Breast epithelium (tissue), 3 donors: ENCODE results near the gene IL22RA1.

ENCODE experiments used
- POLR2AphosphoS5 ChIP-seq, 3 donors: sonication (generic); formaldehyde crosslinking; IDR thresholded peaks; one replicate each; pipeline ENCODE4 v1.6.1; 2017; ENCODE audit warnings: antibody characterized with exemption in 3 of 3
- TF ChIP-seq, protein P1 (sequence below), 3 donors: fragments of 450-650 bp; IDR thresholded peaks; one replicate each; pipeline ENCODE4 v1.5.1; 2016 to 2017; ENCODE audit warnings: antibody characterized with exemption in 3 of 3, mild to moderate bottlenecking in 3 of 3, moderate library complexity in 3 of 3

- TF ChIP-seq, protein P1, sequence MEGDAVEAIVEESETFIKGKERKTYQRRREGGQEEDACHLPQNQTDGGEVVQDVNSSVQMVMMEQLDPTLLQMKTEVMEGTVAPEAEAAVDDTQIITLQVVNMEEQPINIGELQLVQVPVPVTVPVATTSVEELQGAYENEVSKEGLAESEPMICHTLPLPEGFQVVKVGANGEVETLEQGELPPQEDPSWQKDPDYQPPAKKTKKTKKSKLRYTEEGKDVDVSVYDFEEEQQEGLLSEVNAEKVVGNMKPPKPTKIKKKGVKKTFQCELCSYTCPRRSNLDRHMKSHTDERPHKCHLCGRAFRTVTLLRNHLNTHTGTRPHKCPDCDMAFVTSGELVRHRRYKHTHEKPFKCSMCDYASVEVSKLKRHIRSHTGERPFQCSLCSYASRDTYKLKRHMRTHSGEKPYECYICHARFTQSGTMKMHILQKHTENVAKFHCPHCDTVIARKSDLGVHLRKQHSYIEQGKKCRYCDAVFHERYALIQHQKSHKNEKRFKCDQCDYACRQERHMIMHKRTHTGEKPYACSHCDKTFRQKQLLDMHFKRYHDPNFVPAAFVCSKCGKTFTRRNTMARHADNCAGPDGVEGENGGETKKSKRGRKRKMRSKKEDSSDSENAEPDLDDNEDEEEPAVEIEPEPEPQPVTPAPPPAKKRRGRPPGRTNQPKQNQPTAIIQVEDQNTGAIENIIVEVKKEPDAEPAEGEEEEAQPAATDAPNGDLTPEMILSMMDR (IDR thresholded peaks at IDR 0.05), result no peak
- no peak for TF ChIP-seq POLR2AphosphoS5 (IDR thresholded peaks at IDR 0.05)
These were observed 46.6 kb upstream of the IL22RA1 start for GRCh38 chr1:24189528-24189927.
